Ishikawa (cell line): ENCODE results near the gene CCL26.

ENCODE experiments used
- CEBPB ChIP-seq: IDR thresholded peaks from 2 replicates; pipeline ENCODE4 v1.6.1; 2012
- CREB1 ChIP-seq: IDR thresholded peaks from 2 replicates; pipeline ENCODE4 v1.6.1; 2012; ENCODE audit warnings: low read depth
- EGR1 ChIP-seq: IDR thresholded peaks from 2 replicates; pipeline ENCODE4 v1.6.1; 2012
- EP300 ChIP-seq: IDR thresholded peaks from 2 replicates; pipeline ENCODE4 v1.6.1; 2012; ENCODE audit warnings: borderline replicate concordance
- FOXM1 ChIP-seq: IDR thresholded peaks from 2 replicates; pipeline ENCODE4 v1.6.1; 2012; ENCODE audit warnings: low read depth, borderline replicate concordance
- MAX ChIP-seq: IDR thresholded peaks from 2 replicates; pipeline ENCODE4 v1.6.1; 2012
- NFIC ChIP-seq: IDR thresholded peaks from 2 replicates; pipeline ENCODE4 v1.6.1; 2012
- RAD21 ChIP-seq: IDR thresholded peaks from 2 replicates; pipeline ENCODE4 v1.6.1; 2012; ENCODE audit warnings: low read depth
- REST ChIP-seq: IDR thresholded peaks from 2 replicates; pipeline ENCODE4 v1.6.1; 2012; ENCODE audit warnings: low read depth, mild to moderate bottlenecking
- TAF1 ChIP-seq: IDR thresholded peaks from 2 replicates; pipeline ENCODE4 v1.6.1; 2012; ENCODE audit warnings: low read depth, mild to moderate bottlenecking
- TCF12 ChIP-seq: IDR thresholded peaks from 2 replicates; pipeline ENCODE4 v1.6.1; 2012; ENCODE audit warnings: low read depth
- TEAD4 ChIP-seq: IDR thresholded peaks from 2 replicates; pipeline ENCODE4 v1.6.1; 2012
- USF1 ChIP-seq: IDR thresholded peaks from 2 replicates; pipeline ENCODE4 v1.6.1; 2012
- YY1 ChIP-seq: IDR thresholded peaks from 2 replicates; pipeline ENCODE4 v1.6.1; 2012; ENCODE audit warnings: low read depth
- ZBTB7A ChIP-seq: IDR thresholded peaks from 2 replicates; pipeline ENCODE4 v1.6.1; 2012; ENCODE audit warnings: low read depth

The CCL26 gene

GRCh38 chr7:75732764-75733630 lies 39.0 kb downstream of the CCL26 start:
- TF ChIP-seq CREB1 = no peak
- no peak for TF ChIP-seq USF1
- TF ChIP-seq ZBTB7A = no peak
- TF ChIP-seq TEAD4 = no peak
- TF ChIP-seq CEBPB = no peak
- TF ChIP-seq RAD21 = no peak
- no peak for TF ChIP-seq TAF1
- no peak for TF ChIP-seq YY1
- no peak for TF ChIP-seq EP300
- no peak for TF ChIP-seq FOXM1
- TF ChIP-seq REST = no peak
- no peak for TF ChIP-seq NFIC
- no peak for TF ChIP-seq MAX
- no peak for TF ChIP-seq TCF12
- no peak for TF ChIP-seq EGR1

- TF ChIP-seq EGR1 (no peak), REST (no peak), TCF12 (no peak), RAD21 (no peak)
Measured at GRCh38 chr7:75732016-75732521, 39.9 kb downstream of the CCL26 start.

- no peak for TF ChIP-seq CREB1
- no peak for TF ChIP-seq USF1
- no peak for TF ChIP-seq TCF12
- no peak for TF ChIP-seq TAF1
- no peak for TF ChIP-seq REST
- TF ChIP-seq EP300 = no peak
- no peak for TF ChIP-seq ZBTB7A
- no peak for TF ChIP-seq MAX
- no peak for TF ChIP-seq NFIC
- TF ChIP-seq EGR1 = no peak
- no peak for TF ChIP-seq TEAD4
- TF ChIP-seq RAD21 = no peak
Measured at GRCh38 chr7:75729851-75730274, 42.1 kb downstream of the CCL26 start.

- TF ChIP-seq EGR1 (no peak), USF1 (no peak), CEBPB (no peak; the same call in 1 of the 2 replicates), NFIC (peak; percentile 78), MAX (peak; percentile 27; the same call in 1 of the 2 replicates), TAF1 (no peak), ZBTB7A (no peak), TCF12 (peak; percentile 50; the same call in 1 of the 2 replicates), FOXM1 (no peak), YY1 (no peak), TEAD4 (no peak), REST (no peak), EP300 (no peak), RAD21 (peak; percentile 21; the same call in 1 of the 2 replicates), CREB1 (no peak)
Measured at GRCh38 chr7:75727881-75728593, 44.0 kb downstream of the CCL26 start.
